Brain microvascular endothelial cell (primary cell): ENCODE measurements around the gene NLRC5.
A peak's percentile ranks its signal among the peaks of the same experiment; 100 is the strongest.
"Not testable (repeated sequence)": the region's sequence is repeated elsewhere in the genome, so short reads cannot be mapped to it uniquely, and the experiment has no call there.

Experiments used
- DNase-seq: peaks from one replicate; pipeline ENCODE4 v3.0.0-alpha.2; 2020
- H3K27ac ChIP-seq: fragments of 250-450 bp; sonication (Bioruptor Pico); 2 replicates; pipeline ENCODE4 v1.5.1; 2020; ENCODE audit warnings: mild to moderate bottlenecking, moderate library complexity
- H3K27me3 ChIP-seq: fragments of 250-450 bp; sonication (Bioruptor Pico); replicated peaks from 2 replicates; pipeline ENCODE4 v1.5.1; 2020; ENCODE audit warnings: mild to moderate bottlenecking
- H3K36me3 ChIP-seq: fragments of 250-450 bp; sonication (Bioruptor Pico); replicated peaks from 2 replicates; pipeline ENCODE4 v1.5.1; 2020; ENCODE audit warnings: mild to moderate bottlenecking
- H3K4me3 ChIP-seq: 2 replicates; pipeline ENCODE4 v1.5.1; 2011; ENCODE audit warnings: low read depth, mild to moderate bottlenecking, control low read depth, low read length, moderate library complexity
- CTCF ChIP-seq: IDR thresholded peaks from 2 replicates; pipeline ENCODE4 v1.5.1; 2011; ENCODE audit warnings: low read depth, mild to moderate bottlenecking, moderate library complexity, low read length, control low read depth, inconsistent platforms; ENCODE audit errors: missing control alignments
- in situ Hi-C: cut with HindIII; loops from 2 replicates; pipeline ENCODE4 v1.10.0; 2017; ENCODE audit warnings: low sequenced_read_pairs, low pct_ligation_motif_present

Gene NLRC5

GRCh38 chr16:57067347-57067746 is 78.0 kb downstream of the NLRC5 start:
- DNase-seq = no peak
- in situ Hi-C loops = no loop called here
- Histone ChIP-seq H3K4me3 (no peak overlapping the region), H3K27ac (no peak overlapping the region), H3K27me3 (no peaks in the 10 kb centered on the region), H3K36me3 (no peaks in the 10 kb centered on the region)
- TF ChIP-seq CTCF = no peak

GRCh38 chr16:57069053-57069452 is 79.7 kb downstream of the NLRC5 start:
- Histone ChIP-seq H3K36me3 (no peaks in the 10 kb centered on the region), H3K27me3 (no peaks in the 10 kb centered on the region), H3K4me3 (no peak overlapping the region), H3K27ac (no peak overlapping the region)
- DNase-seq = no peak
- in situ Hi-C loops = no loop called here
- TF ChIP-seq CTCF = no peak

- Histone ChIP-seq H3K36me3 (peaks cover 3% of the 10 kb centered on the region), H3K4me3 (no peak overlapping the region), H3K27me3 (no peaks in the 10 kb centered on the region), H3K27ac (no peak overlapping the region)
- no peak for DNase-seq
- TF ChIP-seq CTCF = no peak
- in situ Hi-C loops = no loop called here
These were observed 80.4 kb downstream of the NLRC5 start for GRCh38 chr16:57069635-57070370.

GRCh38 chr16:57070424-57070823 is 81.1 kb downstream of the NLRC5 start:
- peaks cover 3% of the 10 kb centered on the region for H3K36me3 ChIP-seq
- TF ChIP-seq CTCF = no peak
- H3K27me3 ChIP-seq = no peaks in the 10 kb centered on the region
- in situ Hi-C loops = no loop called here
- no peak overlapping the region for H3K27ac ChIP-seq
- no peak overlapping the region for H3K4me3 ChIP-seq
- DNase-seq = no peak

GRCh38 chr16:57071081-57071732 is 81.8 kb downstream of the NLRC5 start:
- H3K4me3 ChIP-seq, H3K36me3 ChIP-seq, H3K27me3 ChIP-seq, H3K27ac ChIP-seq, DNase-seq, in situ Hi-C loops: not testable (repeated sequence)

GRCh38 chr16:57071831-57072582 is 82.7 kb downstream of the NLRC5 start:
- Histone ChIP-seq H3K36me3 (peaks cover 3% of the 10 kb centered on the region), H3K4me3 (no peak overlapping the region), H3K27me3 (no peaks in the 10 kb centered on the region), H3K27ac (no peak overlapping the region)
- DNase-seq = peak; percentile 60
- in situ Hi-C loops = no loop called here
- TF ChIP-seq CTCF = no peak
